Suppressor macrophage treated with lipopolysaccharide for 1 hour (primary cell): Measurements from ENCODE around the gene PRPF40A.

Source experiments
- DNase-seq, 3 donors: peaks; one replicate each; pipeline ENCODE4 v3.0.0-alpha.2; 2020 to 2022

Gene PRPF40A

DNA sequence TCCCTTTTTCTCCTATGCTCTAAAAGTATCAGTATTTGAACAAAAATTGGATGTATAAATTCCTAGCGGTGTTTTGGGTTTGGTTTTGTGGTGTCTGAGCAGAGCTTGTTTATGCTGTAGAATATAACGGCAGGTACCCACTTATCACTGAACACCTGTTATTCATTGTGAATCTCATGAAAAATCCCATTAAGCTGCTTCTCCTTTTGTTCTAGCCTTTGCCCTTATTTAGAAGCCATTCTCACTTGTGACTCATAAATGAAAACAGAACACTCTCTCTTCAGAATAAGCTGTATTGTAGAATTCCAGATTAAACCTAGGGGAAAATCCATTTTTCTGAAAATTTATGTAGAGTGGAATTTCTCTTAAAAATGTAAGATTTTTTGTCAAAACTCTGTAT lies 104.0 kb downstream of the PRPF40A start:
- DNase-seq: peak; percentile 51 to 85 (median 83)

DNA sequence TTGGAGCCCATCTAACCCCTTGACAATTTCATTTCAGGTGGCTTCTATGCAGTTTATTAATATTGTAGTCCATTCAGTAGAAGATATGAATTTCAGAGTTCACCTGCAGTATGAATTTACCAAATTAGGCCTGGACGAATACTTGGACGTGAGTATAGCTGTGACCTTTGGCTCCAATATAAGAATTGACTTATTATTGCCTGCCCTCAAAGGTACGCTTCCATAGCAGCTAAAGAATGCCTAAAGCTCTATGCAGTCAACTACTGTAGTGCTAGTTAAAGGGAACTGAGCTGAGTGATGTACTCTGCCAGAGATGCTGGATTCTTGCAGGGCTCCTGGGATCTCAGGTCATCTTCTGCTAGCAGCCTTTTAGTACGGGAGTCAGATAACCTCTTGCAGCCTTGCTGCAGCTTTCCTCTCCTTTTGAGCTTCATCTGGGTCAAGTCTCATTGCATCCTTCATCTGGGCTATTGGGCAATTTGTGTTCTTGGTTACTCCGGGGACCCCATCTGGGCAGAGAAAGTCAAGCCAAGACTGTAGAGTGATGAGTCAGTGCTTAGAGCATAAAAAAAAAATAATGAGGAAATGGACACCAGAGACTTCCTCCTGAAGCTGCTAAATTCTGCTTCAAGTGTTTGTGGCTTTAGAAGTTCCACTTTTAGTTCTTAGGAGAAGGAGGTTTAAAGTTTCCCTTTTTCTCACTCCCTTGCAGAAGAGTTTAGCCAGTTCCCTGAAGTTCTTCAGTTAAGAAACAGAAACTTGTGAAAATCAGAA lies 105.6 kb downstream of the PRPF40A start:
- peak; percentile 81 to 99 (median 94) for DNase-seq

DNA sequence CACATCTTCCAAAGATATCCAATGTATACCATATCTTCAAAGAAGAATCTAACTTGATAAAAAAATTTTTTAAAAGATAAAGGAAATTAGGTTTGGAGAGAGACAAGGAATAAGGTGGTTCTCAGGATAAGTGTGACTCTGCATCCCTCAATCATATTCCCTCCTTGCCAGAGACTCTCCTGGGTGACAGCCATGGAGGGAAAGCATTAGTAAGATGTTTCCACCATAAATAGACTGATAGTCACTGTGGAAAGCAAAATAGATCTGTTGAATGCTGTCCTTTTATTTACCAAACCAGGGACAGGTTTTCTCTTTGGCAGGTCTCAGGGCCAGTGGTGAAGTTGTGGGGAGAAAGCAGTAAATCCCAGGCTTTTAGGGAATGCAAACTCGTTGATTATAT lies 107.6 kb downstream of the PRPF40A start:
- DNase-seq: no peak

DNA sequence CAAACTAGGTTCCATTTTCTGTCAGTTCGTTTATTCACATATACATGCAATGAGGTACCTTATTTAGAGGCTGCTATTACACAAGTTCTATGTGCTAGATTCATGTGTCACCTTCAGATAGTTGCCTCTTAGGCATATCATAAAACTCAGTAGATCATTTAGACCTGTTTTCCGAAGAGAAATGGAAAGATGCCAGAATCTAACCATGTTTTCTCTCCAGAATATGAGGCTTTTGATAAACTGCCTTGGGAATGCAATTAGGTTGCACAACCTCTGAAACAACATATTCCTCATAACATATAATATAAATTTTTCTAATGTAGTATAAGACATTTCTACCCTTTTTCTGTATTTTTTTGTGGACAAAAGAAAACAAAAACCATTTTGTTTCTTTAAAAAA lies 108.1 kb downstream of the PRPF40A start:
- no peak for DNase-seq

DNA sequence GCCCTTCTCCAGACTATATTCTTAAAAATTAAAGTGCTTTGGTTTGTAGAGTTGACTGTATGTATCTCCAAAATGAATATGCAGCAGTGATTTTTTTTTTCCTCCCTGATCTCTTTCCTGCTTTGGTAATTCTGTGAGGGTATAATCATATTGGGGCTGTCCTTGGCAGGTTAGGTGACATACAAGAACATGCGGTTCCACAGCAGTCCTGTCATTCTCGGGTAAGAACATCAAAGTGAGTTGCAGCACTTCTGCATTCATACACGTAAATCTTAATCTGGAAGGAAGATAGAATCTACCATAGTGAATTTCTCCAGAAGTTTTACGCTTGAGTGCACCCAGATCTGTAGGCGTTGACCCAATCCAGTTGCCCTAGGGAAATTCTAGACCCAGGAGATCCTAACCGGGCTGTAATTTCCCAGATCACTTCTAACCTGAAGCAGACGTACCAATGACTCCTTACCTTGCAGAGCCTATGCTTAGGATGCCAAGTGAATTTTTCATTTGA lies 109.4 kb downstream of the PRPF40A start:
- DNase-seq: no peak

DNA sequence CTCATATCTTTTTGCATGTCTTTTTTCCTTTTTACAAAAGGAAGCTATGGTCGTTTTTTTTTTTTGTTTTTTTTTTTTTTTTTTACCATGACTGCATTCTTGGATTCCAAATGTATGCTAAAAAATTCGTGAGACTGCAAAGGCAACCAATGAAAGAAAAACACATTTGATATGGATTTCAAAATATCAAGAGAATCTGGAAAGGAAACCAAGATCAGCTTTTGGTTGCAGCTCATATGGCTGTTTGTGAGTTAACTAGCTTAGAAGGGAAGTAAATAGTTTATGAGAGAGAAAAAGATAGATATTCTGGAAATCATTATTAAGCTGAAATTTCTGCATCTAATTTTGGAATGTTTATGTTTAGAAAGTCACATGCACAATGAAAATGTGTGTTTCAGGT lies 110.3 kb downstream of the PRPF40A start:
- no peak for DNase-seq

DNA sequence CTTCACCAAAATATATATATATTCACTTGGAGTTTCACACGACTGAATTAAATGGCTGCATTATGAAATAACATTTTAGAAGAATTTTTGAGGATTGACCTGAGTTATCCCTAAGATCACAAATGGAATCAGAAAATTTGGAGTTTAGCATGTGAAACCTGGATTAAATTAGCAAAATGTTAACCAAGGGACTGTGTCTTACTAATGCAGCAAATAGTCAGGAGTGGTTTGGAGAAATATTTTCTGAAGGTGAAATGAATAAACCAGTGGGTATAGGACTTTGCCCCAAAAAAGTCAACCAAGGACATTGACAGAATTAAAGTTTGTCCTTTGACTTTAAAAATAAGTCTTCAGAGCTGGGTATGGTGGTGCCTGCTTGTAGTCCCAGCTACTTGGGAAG lies 111.2 kb downstream of the PRPF40A start:
- no peak for DNase-seq

DNA sequence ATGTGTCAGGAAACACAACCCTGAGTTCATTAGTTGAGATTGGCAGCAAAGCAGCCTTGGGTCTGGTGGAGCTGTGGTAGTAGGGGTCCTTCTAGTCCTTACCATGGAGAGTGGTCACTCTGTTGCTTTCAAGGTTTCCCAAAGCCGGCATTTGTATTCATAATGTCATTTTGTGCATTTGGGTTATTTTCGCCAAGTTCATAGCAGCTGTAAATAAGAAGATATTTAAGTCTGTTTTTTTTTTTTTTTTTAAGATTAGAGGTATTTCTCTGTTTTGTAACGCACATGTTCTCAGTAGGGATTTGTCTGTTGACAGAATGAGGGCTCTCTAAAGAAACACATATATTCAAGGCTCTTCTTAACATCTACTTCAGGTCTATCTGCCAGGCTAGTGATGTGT lies 114.1 kb downstream of the PRPF40A start:
- DNase-seq: no peak

DNA sequence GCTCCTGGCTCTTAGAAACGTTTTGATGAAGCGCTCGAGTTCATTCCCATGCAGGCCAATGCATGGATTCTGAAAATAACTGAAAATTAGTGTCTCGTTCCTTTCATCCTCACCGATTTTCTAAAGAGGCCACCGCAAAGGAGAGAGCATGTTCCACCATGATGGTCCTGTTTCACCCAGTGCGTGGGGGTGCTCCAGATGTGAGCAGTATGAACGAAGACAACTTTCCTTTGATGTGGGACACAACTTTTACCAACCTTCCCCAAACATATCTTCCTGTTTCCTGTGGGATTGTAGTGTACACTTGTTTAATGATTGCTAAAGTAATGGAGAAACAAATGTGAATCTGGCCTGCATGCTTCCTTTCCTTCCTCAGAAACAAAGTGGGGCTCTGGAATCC lies 114.5 kb downstream of the PRPF40A start:
- DNase-seq: no peak
